GM21786 (cell line): ENCODE results near the gene VMO1.
A peak's percentile ranks its signal among the peaks of the same experiment; 100 is the strongest.

Source experiments
- ATAC-seq: cut with Tn5 transposase; IDR thresholded peaks from one replicate; pipeline ENCODE4 v1.9.1; 2021; ENCODE audit not compliant: unreplicated experiment

Gene VMO1

DNA sequence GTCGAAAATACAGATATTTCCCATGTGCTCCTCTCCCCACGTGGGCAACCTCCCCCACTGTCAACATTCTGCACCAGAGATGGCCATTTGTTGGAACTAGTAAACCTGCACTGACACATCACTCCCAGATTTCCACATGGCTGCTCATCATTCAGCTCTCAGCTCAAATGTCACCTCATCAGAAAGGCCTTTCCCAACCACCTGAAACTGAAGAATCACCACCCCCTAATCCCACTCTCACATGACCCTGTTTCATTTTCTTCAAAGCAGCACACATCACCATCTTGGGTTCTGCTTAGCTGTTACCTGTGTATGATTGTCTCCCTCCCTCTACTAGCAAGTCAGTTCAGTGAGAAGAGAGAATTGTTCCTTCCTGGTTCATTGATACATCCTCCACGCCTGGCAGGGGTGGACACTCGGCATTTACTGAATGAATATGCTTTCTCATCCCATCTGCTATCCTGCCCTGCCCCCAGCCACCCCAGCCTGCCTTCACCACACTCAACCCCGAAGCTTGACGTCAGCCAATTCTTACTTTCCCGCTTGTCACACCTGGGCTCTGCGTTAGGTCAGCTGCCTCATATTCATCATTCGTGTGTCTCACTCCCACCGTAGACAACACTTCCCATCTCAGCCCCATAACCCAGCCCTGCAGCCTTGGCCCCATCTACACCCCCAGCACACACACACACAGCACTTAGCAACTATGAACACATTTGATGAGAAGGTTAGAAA is 14.5 kb upstream of the VMO1 start:
- no peak for ATAC-seq

DNA sequence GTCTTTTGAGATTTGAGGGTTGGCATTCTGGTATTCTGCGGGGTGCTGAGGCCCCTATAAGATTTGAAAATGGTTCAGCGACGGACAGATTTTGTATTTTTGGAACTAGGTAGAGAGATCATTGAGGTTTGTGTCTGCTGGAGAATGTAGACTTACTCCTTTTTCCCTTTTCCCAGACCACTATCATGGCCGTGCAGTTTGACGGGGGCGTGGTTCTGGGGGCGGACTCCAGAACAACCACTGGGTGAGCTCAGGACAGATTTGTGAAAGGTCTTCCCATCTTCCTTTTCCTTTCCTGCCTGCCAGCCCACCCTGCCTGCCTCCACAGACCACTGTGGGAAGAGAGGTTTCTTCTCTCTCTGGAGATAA is 10.4 kb upstream of the VMO1 start:
- ATAC-seq: no peak

- ATAC-seq: no peak
These were observed 9.0 kb upstream of the VMO1 start for GRCh38 chr17:4795168-4795567.

GRCh38 chr17:4790705-4791088 is 4.5 kb upstream of the VMO1 start:
- no peak for ATAC-seq

GRCh38 chr17:4789951-4790704 is 4.0 kb upstream of the VMO1 start:
- ATAC-seq: peak; percentile 68

DNA sequence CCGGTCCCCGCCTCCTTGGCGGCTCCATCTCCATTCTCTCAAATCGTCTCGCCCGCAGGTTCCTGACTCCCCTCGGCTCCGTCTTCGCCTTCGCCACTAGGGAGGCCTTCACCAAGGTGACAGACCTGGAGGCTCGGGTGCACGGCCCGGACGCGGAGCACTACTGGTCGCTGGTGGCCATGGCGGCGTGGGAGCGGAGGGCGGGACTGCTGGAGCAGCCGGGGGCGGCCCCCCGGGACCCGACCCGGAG is 3.5 kb upstream of the VMO1 start:
- ATAC-seq: no peak

- peak; percentile 10 for ATAC-seq
These were observed 2.9 kb upstream of the VMO1 start, which contains the start of gene GLTPD2 for GRCh38 chr17:4788807-4789700. Gene GLTPD2 (plus strand): TSS chr17:4788964. CDS start chr17:4789012, 48 bp downstream.

DNA sequence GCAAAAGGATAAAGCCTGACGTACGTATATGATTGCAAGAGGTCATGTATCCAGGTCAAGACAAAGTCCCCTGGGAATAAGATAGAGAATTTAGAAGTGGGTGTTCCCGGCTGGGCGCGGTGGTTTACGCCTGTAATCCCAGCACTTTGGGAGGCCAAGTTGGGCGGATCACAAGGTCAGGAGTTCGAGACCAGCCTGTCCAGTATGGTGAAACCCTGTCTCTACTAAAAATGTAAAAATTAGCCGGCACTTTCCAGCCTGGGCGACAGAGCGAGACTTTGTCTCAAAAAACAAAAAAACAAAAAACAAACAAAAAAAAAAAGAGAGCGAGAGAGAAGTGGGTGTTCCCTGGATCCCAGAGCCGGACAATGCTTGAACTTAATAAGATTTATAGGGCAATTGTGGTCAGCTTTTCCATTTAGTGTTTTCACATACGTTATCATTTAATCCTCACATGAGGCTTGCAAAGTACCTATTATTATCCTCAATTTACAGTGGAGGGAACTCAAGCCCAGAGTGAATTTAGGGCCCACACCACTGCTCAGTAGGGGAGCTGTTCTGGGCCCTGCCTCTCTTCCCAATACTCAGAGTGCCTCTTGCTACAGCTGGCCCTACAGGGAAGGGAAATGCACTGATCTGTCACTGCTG is 2.1 kb upstream of the VMO1 start:
- no peak for ATAC-seq

- ATAC-seq: no peak
These were observed 352 bp upstream of the VMO1 start for GRCh38 chr17:4786516-4786915.

GRCh38 chr17:4785311-4786105 is 656 bp downstream of the VMO1 start:
- no peak for ATAC-seq

GRCh38 chr17:4782652-4783051 is 3.5 kb downstream of the VMO1 start:
- no peak for ATAC-seq

GRCh38 chr17:4780325-4780955 is 5.7 kb downstream of the VMO1 start:
- no peak for ATAC-seq

GRCh38 chr17:4777969-4778760 is 8.0 kb downstream of the VMO1 start:
- no peak for ATAC-seq

- no peak for ATAC-seq
These were observed 13.9 kb downstream of the VMO1 start for GRCh38 chr17:4772235-4772613.

DNA sequence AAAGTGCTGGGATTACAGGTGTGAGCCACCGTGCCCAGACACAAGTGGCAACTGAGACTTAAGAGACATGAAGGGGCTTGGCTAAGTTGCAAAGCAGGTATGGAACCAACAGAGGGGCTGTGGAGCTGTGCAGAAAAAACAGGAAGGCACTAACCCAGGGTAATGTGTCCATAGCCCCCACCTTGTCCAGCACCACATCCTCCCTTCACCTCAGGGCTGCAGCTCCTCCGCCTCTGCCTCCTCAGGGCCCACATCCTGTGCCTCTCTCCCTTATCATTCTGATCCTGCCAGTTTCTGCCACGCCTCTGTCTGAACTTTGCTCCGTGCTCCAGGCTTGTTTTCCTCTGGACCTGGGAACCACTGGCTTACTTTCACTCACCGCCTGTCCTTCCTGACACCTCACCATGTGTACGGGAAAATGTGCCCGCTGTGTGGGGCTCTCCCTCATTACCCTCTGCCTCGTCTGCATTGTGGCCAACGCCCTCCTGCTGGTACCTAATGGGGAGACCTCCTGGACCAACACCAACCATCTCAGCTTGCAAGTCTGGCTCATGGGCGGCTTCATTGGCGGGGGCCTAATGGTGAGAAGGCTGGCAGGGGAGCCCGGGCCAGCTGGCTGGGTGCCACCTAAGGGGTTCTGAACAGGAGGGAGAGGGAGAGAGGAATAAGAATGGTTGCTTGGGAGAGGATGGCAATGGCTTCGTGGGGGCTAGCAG is 14.5 kb downstream of the VMO1 start, which contains the start of gene TM4SF5:
TSS of gene TM4SF5 (plus strand) at position 368 of the 716 bp plus-strand sequence. CDS start at position 405, 37 bp downstream.
- ATAC-seq: no peak

GRCh38 chr17:4769628-4770027 is 16.5 kb downstream of the VMO1 start:
- ATAC-seq: no peak

DNA sequence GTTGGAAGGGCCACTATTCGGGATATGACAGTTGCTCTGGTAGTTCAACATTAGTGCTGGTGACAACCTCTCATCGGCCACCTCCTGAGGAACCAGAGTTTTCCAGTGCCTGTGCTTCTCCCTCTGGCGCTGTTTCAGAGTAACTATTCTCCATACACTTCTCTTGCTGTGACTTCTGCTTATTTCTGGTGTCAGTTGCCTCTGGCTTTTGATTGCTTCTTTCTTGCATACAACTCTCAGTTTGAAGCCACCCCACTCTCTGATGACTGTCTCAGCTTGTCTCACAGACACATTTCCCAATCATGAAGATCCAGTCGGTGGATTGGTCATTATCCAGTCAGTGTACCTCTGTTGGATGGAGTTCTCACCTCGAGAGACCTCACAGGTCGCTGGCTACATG is 17.9 kb downstream of the VMO1 start:
- no peak for ATAC-seq

DNA sequence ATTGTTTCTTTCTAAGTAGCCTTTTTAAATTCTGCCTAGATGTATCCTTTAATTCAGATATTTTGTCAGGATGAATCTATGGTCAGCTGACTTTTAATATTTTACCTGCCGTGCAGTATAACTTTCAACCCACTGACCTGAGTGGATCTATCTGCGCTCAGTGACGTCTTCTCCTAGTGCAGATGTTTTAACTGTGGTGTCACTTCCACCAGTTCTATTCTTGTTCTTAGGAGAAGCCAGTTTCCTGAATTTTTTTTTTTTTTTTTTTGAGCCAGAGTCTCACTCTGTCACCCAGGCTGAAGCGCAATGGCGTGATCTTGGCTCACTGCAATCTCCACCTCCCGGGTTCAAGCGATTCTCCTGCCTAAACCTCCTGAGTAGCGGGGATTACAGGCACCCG is 19.4 kb downstream of the VMO1 start:
- ATAC-seq: no peak

GRCh38 chr17:4766201-4766600 is 20.0 kb downstream of the VMO1 start:
- no peak for ATAC-seq
